Measurements from ENCODE around the gene CAMKK2.
"Not testable (repeated sequence)": the region's sequence is repeated elsewhere in the genome, so short reads cannot be mapped to it uniquely, and the experiment has no call there.

The CAMKK2 gene

DNA sequence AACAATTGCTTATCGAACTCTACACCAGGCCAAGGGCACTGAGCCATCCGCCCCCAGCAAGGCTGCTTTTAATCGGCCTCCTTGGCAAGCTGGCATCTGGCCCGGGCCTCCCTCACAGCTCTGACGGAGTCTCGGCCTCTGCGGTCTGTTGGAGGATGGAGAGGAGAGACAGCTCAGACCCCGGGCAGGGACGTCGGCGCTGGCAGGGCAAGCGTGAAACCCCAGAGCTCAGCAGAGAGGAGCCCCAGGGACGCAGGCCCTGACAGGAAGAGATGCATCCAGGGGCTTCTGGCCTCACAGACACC is 17.5 kb downstream of the CAMKK2 start:
- peak; percentile 63 for DNase-seq (ENCODE audit: low spot score)

DNA sequence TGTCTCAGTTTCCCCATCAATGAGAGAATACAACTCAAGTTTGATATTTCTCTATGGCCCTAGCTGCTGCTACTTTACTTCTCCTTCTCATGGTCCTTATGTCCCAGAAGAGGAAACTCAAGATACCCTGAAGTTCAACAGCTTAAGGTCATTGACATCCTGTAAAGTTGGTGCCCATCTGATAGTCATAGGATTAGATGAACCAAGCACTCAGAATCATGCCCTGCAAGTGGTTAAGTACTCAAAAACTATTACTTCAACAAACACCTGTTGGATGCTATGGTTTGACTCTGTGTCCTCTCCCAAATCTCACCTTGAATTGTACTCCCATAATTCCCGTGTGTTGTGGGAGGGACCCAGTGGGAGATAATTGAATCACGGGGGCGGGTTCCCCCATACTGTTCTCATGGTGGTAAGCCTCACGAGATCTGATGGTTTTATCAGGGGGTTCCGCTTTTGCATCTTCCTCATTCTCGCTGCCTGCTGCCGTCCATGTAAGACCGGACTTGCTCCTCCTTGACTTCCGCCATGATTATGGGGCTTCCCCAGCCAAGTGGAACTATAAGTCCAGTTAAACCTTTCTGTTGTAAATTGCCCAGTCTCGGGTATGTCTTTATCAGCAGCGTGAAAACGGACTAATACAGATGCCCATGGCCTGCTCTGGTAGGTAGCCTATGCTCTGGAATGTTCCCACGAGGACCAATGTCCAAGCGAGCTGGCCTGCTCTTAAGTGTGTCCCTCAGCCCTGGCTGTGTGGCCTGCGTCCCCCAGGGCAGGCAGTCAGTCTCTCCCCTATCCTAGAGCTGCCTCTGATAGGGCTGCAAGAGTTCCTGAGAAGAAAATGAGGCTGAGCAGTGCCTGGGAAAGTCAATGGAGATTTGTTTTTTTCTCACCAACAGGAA is 18.1 kb downstream of the CAMKK2 start:
- no peak for DNase-seq (ENCODE audit: low spot score)

DNA sequence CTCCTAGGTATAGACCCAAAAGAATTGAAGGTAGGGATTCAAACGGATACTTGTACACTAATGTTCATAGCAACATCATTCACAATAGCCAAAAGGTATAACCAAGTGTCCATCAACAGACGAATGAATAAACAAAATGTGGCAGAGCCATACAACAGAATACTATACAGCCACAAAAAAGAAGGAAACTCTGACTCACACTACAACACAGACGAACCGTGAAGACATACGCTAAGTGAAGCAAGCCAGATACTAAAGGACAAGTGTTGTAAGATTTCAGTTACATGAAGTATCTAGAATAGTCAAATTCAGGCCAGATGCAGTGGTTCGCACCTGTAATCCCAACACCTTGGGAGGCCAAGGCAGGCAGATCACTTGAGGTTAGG is 19.1 kb downstream of the CAMKK2 start:
- DNase-seq (ENCODE audit: low spot score), result no peak

DNA sequence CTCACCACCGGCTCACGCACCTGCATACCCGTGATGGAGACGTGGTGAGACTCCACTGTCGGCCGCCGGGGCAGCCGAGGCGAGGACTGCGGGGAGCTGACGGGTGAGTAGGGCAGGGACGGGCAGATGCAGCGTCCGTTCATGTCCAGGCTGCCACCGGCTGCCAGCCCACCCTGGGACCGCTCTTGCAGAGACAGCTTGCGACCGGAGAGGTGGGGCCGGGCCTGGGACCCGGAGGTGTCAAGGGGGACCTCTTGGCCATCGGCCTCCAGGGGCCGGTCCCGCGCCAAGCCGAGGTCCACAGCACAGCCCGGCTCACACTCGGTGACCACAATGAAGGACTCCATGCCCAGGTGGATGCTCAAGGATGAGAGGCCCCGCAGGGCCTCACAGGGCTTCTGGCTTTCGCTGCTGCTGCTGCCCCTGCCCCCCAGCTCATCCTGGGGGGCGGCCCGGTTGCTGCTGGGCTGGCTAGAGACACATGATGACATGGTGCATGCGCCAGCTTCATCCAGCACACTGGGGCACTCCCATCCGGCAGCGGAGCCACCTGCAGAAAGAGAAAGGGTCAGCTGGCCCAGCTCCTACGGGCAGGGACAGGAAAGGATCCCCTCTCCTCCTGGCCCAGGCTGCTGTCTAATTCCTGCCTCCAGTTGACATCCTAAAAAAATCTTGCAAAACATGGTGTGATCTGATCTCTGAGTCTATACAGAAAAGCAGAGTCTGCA is 22.3 kb downstream of the CAMKK2 start:
- DNase-seq (ENCODE audit: low spot score), result no peak

DNA sequence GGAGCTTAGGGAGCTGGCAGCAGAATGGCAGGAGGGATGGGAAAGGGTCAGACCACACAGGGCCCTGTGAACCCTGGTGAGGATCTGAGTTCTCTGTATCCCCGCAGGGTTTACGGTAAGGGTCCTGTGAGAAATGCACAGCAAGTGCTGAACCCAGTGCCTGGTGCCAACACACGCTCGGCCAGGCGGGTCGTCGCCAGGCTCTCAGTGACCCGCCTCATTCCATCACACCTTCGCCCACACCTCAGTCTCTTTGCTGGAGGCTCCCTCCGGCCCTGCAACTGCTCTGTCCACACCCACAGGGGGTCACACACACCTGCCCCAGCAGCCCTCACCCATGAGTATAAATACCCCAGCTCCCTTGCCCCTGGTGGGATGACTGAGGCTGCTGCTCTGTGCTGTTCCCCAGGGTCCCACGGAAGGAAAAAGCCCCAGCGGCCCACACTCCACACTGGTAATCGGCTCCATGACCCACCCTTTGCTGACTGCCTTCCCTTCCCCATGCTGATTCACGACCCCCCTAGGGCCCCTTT is 23.1 kb downstream of the CAMKK2 start:
- no peak for DNase-seq (ENCODE audit: low spot score)

DNA sequence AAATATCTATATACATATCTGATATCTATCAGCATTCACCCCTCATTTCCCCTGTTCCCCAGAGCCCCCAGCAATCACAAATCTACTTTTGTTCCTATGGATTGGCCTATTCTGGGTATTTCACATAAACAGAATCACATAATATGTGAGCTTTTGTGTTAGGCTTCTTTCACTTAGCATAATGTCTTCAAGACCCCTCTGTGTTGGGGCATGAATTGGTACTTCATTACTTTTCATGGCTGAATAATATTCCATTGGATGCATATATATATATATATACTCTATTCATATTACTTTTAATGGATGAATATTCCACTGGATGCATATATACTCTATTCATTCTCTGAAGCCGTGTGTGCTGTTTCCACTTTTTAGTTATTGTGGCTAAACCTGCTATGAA is 28.7 kb downstream of the CAMKK2 start:
- no peak for DNase-seq (ENCODE audit: low spot score)

DNA sequence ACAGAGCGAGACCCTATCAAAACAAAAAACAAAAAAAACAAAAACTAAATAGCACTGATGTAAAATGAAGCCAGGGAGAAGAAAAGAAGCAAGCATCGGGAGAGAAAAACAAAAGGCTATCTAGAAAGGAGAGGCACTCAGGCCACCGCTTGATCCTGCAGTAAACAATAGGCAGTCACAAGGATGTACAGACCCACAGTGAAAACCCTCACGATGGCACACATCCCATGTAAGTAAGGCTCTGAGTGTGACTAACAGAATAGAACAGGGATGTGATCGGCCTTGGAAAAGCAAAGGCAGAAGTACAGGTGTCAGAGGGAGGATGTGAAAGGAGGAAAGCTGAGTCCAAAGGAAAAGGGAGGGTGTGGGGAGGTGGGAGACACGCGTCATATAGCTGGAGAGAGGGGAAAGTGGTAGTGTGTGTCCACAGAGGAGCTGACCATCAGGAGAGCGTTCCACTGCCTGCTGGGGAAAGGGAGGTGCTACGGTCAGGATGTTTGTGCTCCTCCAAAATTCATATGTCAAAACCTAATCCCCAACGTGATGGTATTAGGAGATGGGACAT is 31.5 kb downstream of the CAMKK2 start:
- DNase-seq (ENCODE audit: low spot score), result no peak

DNA sequence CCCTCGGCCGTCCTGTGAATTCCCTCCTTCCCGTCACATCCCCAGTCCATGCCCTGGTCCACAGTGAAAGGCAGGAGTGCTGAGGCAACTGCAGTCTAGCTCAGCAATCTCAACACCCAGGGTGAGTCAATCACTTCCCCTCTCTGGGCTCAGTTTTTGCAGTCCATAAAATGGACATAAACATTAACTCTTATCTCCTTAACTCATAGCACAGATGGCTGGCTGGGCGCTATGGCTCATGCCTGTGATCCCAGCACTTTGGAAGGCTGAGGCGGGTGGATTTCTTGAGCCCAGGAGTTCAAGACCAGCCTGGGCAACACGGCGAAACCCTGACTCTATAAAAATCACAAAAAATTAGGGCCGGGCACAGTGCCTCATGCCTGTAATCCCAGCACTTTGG is 32.4 kb downstream of the CAMKK2 start:
- no peak for DNase-seq (ENCODE audit: low spot score)

DNA sequence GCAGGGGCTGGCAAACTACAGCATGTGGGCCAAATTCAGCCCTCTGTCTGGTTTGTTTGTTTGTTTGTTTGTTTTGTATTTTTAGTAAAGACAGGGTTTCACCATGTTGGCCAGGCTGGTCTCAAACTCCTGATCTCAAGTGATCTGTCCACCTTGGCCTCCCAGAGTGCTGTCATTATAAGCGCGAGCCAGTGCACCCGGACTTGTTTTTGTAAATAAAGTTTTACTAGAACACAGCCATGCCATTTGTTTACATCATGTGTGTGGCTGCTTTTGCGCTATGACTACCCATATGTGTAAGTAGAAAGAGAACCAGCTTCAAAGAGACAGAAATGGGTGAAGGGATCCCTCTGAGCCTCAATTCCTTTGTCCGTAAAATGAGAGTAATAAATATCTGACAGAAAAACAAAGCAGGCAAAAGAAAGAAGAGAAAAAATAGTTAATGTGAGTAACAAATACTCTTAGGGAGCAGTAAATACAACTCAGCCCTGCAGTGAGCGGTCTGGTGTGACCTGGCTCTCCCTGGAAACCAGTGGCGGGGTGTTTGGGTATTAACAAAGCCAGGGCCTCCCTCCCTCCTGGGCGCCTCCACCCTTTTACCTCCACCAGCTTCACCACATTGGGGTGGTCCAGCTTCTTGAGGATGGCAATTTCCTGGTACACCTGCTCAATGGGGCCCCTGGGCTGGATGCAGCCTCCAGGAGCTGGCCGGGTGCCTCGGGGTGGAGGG is 33.1 kb downstream of the CAMKK2 start:
- DNase-seq (ENCODE audit: low spot score), result no peak

DNA sequence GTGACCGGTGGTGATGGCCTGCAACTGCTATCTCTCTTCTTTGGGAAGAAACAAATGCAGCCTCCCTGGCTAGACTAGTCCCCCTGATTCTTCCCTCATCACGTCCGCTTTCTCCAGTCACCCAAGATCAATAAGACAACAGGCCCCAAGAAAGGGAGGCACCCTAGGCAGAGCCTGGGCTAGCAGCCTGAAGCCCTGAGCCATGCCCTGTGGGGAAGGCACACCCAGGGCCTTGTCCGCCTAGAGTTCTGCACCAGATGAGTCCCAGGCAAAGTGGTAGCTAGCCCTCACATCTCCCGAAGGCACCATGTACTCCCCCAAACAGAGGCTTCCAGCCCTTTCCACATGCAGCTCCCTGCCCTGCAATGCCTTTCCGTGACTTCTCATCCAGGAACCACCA is 35.1 kb downstream of the CAMKK2 start:
- DNase-seq (ENCODE audit: low spot score), result no peak

DNA sequence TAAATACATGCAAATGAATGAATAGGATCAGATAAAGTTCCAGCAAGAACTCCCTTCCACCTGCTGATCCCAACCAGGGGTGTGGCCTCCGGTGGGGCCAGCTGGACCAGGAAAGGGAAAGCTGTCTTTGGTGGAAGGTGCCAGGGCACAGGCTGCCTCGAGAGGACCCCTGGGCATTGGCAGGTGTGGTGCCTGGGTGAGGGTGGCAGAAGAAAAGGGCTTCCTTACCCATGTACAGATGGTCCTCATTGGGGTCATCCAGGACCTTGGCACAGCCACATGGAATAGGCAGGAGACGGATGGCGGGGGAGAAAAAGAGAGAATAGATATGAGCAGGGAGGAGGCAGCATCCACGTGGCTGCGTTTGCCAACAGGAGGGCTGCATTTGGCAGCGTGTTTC is 36.4 kb downstream of the CAMKK2 start:
- no peak for DNase-seq (ENCODE audit: low spot score)

DNA sequence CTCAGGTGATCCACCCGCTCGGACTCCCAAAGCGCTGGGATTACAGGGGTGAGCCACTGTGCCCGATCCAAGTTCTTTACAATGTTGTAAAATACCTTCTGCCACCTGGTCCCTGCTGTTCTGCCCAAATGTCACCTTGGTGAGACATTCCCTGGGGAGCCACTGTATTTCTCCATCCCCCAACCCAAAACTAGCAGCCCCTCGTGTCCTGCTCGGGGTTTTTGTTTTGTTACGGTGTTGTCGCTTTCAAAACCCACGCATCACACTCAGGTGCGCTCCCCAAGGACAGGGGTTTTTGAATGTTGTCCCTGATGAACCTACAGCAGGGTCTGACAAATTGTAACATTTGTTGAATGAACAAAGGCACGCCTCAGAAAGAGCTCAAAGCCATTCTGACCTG is 37.4 kb downstream of the CAMKK2 start:
- no peak for DNase-seq (ENCODE audit: low spot score)

DNA sequence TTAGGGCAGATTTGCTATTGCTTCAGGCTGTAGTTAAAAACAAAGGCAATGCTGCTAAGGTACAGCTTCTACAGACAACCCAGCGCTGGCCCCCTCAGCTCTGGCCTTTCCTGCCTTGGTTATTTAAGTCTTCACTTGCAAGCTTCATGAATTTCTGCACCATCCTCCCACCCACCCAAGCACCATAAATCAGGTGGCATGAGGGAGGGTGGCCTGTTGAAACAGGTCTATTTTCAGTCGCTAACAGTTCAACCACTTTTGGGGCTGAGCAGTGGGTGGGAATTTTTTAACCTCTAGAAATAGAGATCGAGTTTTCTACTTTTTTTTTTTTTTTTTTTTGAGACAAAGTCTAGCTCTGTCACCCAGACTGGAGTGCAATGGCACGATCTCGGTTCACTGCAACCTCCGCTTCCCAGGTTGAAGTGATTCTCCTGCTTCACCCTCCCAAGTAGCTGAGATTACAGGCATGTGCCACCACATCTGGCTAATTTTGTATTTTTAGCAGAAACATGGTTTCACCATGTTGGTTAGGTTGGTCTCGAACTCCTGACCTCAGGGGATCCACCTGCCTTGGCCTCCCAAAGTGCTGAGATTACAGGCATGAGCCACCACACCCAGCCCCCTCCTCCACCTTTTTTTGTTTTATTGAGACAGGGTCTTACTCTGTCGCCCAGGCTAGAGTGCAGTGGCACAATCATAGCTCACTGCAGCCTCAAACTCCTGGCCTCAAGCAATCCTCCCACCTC is 38.6 kb downstream of the CAMKK2 start:
- not testable (repeated sequence) for DNase-seq (ENCODE audit: low spot score)

DNA sequence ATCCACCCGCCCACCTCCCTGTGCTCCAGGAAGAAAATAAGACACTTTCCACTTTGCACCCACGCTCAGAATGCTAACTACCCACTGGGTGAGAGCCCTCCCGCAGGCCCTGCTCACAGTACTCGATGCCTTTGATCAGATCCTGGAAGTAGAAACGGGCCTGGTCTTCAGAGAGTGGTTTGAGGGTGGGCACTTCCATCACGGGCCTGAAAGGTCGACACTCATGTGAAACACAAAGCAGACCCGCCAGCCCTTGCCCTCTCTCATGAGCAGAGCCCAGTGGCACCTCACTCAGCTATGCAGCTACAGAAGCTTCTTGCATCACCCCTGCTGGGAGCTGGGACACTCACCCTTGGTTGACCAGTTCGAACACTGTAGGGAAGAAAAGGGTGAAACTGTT is 41.1 kb downstream of the CAMKK2 start:
- no peak for DNase-seq (ENCODE audit: low spot score)

DNA sequence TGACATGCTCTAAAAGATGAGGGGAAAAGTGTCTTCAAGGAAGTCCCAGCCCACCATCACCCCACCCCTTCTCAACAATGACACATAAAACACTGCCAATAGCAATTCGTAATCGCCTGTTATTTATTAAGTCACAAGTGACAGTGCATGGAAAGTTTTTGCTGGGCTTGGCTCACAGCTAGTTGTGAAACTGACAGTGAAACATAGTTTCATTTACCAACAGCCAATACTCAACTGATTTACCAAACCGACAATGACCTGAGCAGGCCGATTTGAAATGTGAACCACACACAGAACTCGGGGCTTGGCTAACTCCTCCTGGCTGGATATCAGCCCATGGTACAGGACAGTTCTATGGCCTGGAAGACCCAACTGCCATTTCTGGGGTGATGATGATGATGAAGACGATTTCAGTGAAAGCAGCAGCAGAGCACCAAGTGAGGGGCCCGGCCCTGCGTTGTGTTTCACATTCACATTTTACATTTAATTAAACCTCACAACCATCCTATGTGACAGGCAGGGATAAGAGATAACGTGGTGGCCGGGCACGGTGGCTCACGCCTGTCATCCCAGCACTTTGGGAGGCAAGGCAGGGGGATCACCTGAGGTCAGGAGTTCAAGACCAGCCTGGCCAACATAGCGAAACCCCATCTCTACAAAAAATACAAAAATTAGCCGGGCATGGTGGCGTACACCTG is 42.7 kb downstream of the CAMKK2 start:
- no peak for DNase-seq (ENCODE audit: low spot score)

DNA sequence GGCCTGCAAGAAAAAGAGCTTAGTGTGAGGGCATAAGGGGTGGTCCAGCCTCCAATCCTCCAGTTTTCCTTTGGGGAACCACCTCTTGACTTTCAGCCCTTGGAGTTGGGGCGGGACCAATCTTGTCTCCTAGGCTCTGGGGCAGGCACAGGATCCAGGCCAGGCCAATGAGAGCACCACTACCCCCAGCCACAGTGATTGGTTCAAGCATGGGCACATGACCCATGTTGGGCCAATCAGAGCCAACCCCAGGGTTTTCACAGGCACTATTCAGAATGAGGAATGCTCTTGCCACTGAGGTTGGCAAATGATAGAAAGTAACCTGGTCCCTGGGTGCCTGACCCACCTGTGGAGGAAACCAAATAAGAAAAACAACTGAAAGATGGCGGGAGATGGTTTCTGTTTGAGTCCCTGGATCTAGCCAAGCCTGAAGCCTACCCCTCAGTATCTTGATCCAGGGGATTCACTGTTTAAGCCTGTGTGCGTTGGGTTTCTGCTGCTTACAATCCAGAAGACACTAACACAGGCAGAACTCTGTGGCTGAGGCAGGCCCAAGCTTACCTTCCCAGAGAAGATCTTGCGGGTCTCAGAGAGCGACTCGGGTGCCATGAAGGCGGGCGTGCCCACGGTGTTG is 43.7 kb downstream of the CAMKK2 start:
- no peak for DNase-seq (ENCODE audit: low spot score)

DNA sequence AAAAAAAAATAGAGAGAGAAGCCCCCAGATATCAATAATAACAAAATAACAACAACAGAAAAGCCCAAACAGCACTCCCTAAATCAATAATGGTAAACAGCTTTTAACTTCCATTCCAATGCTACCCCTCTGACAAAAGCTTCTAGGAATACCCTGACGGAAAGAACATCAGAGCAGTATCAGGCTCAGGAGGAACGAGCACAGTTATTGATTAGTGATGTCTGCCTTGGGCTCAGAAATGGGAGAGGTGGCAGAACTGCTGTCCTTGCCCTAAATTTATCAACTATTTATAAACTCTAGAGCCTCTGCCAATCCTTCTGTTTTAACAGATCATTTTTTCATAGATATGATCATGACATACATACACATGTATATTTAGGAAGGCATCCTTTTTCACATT is 44.7 kb downstream of the CAMKK2 start:
- DNase-seq (ENCODE audit: low spot score), result no peak

DNA sequence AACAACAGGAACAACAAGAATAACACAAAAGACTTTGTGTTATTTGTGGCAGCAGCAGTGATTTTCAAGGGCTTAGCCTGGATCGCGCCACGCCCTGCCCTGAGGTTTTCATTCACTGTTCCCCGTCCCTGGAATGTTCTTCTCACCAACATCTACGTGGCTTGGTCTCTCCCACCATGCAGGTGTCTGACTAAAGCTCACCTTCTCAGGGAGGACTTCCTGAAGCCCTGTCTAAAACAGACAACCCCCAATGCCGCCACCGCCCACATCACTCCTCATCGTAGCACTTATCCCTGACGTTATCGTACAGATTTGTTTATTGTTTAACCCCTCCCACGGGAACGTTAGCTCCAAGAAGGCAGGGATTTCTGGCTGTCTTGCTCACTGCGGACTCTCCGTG is 46.1 kb downstream of the CAMKK2 start:
- no peak for DNase-seq (ENCODE audit: low spot score)

DNA sequence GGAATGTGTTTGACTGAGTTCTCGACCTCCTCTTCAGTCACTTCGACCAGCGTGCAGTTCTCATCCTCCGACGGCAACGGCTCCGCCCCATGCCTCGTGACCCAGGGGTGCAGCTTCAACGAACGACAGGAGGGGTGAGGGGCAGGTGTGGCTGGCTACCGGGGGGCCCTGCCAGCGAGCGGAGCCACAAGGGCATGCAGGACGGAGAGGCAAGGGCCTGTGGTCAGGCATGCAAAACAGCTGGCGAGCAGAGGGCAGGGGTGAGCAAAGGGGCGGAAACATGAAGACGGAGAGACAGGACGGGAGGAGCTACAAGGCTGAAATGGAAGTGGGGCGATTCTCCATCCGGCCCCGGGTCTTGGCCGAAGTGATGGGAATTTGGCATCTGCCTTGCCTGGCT is 47.9 kb downstream of the CAMKK2 start:
- no peak for DNase-seq (ENCODE audit: low spot score)

DNA sequence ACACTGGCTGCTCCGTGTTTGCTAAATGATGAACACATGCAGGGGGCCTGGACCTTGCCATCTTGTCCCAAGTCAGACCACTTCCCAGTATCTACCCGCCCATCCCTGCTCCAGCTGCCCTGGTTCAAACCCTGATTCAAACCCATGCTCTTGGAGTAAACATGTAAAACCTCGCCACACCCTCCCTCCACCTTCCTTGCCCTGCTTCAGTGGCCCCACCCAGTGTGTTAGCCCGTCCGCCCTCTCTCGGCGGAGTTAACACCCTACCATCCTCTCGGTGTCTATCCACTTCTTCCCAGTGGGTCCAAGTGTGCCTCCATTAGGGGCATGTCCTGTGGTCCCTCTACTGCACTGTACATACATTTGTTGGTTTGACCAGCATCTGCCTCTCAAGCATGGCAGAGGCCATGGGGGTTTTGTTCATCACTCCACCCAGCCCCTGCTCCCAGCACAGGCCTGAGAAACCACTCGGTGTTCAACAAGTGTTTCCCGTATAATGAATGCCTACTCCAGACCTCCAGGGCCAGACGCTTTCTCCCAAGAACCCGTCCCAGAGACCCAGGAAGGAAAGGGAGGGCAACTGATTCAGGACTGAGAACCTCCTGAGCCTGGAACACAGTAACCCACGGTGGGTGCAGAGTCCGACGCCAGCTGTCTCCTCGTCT is 49.5 kb downstream of the CAMKK2 start:
- no peak for DNase-seq (ENCODE audit: low spot score)
